Endothelial cell of umbilical vein (primary cell): ENCODE measurements around the gene CRTC1. TPM values are rescaled to one million over a fixed set of nuclear protein-coding genes. Genes with fewer than 3 reads are reported as not detected.

Source experiments
- BruUV-seq: library from RNA; stranded (reverse); fragments of 400-500 nt; replicated peaks from 2 replicates; lab custom pipeline; 2021; lab: Mats Ljungman, UMichigan
- CTCF ChIA-PET: fragments of 300-600, 350-600 bp; sonication (Branson Sonifier 250); formaldehyde crosslinking; loops from one replicate; lab custom pipeline; 2021; ENCODE audit warnings: antibody characterized with exemption, inconsistent platforms; lab: Charles Lee
- POLR2A ChIA-PET: fragments of 300-600, 350-600 bp; sonication (Branson Sonifier 250); formaldehyde crosslinking; loops from one replicate; lab custom pipeline; 2021; ENCODE audit warnings: antibody characterized with exemption, inconsistent platforms; lab: Charles Lee
- DNase-seq: peaks from one replicate; pipeline ENCODE4 v3.0.0-alpha.2; 2011; ENCODE audit warnings: low read depth, low spot score
- FAIRE-seq: peaks from 2 replicates; lab custom pipeline; 2011; peaks lifted over from hg19 to GRCh38; lab: Jason Lieb, UNC
- H2AFZ ChIP-seq: 2 replicates; pipeline ENCODE4 v1.6.0; 2012; ENCODE audit warnings: low read depth, low read length, control low read depth, inconsistent platforms
- H3K27ac ChIP-seq: 2 replicates; pipeline ENCODE4 v1.5.1; 2011; ENCODE audit warnings: low read depth, mild to moderate bottlenecking, control low read depth, low read length, moderate library complexity; ENCODE audit not compliant: insufficient read depth
- H3K27me3 ChIP-seq, 2 experiments: 2 replicates each; pipeline versions ENCODE4 v1.6.0 to v1.6.1; 2011; ENCODE audit warnings: low read length in 2 of 2, mixed read lengths in 1 of 2; ENCODE audit not compliant: control insufficient read depth in 2 of 2, insufficient read depth in 2 of 2
- H3K36me3 ChIP-seq, 2 experiments: 2 replicates in 1 of 2; 3 replicates in 1 of 2; pipeline ENCODE4 v1.5.1; 2011; ENCODE audit warnings: low read length in 2 of 2, mild to moderate bottlenecking in 1 of 2, moderate library complexity in 1 of 2; ENCODE audit not compliant: control insufficient read depth in 2 of 2, insufficient read depth in 2 of 2; ENCODE audit errors: extremely low read depth in 1 of 2
- H3K4me1 ChIP-seq: 3 replicates; pipeline ENCODE4 v1.5.1; 2011; ENCODE audit warnings: mild to moderate bottlenecking, low read length; ENCODE audit not compliant: control insufficient read depth, insufficient read depth; ENCODE audit errors: extremely low read depth
- H3K4me2 ChIP-seq: 2 replicates; pipeline ENCODE4 v1.6.1; 2011; ENCODE audit warnings: low read length, control low read depth, mixed read lengths; ENCODE audit not compliant: insufficient read depth
- H3K4me3 ChIP-seq, 3 experiments: fragments of 200-600 bp in 1 of 3; sonication (generic), shearing (Covaris generic) in 1 of 3; replicated peaks in 1 of 3; 2 replicates each; pipeline ENCODE4 v1.5.1; 2011 to 2016; ENCODE audit warnings: control low read depth in 3 of 3, low read length in 3 of 3, mild to moderate bottlenecking in 2 of 3, inconsistent platforms in 1 of 3, low read depth in 1 of 3, moderate library complexity in 1 of 3; ENCODE audit not compliant: insufficient read depth in 1 of 3
- H3K79me2 ChIP-seq: 2 replicates; pipeline ENCODE4 v1.6.0; 2012; ENCODE audit warnings: low read length, inconsistent platforms; ENCODE audit not compliant: control insufficient read depth, insufficient read depth
- H3K9ac ChIP-seq: replicated peaks from 2 replicates; pipeline ENCODE3; 2011; ENCODE audit warnings: low read length, control low read depth; ENCODE audit not compliant: insufficient read depth; ENCODE audit errors: extremely low read depth
- H3K9me1 ChIP-seq: replicated peaks from 3 replicates; pipeline ENCODE4 v1.6.0; 2011; ENCODE audit warnings: mild to moderate bottlenecking, low read length; ENCODE audit not compliant: control insufficient read depth, insufficient read depth; ENCODE audit errors: extremely low read depth
- H3K9me3 ChIP-seq: replicated peaks from 2 replicates; pipeline ENCODE4 v1.5.1; 2012; ENCODE audit warnings: low read length, inconsistent platforms; ENCODE audit not compliant: control insufficient read depth, insufficient read depth
- H4K20me1 ChIP-seq: replicated peaks from 2 replicates; pipeline ENCODE3; 2011; ENCODE audit warnings: mild to moderate bottlenecking, low read length; ENCODE audit not compliant: control insufficient read depth, insufficient read depth; ENCODE audit errors: extremely low read depth
- CTCF ChIP-seq, 2 donors: IDR thresholded peaks; 1 replicate in 1 of 2; 2 replicates in 1 of 2; pipeline ENCODE4 v1.5.1; 2011; ENCODE audit warnings: low read length in 2 of 2, mild to moderate bottlenecking in 2 of 2, moderate library complexity in 2 of 2, control low read depth in 1 of 2, inconsistent platforms in 1 of 2, low read depth in 1 of 2; ENCODE audit not compliant: insufficient read depth in 1 of 2; ENCODE audit errors: extremely low read depth in 1 of 2
- EZH2 ChIP-seq: IDR thresholded peaks from 2 replicates; pipeline ENCODE4 v1.6.1; 2012; ENCODE audit warnings: borderline replicate concordance, low read depth, mild to moderate bottlenecking, moderate library complexity, low read length, inconsistent platforms; ENCODE audit not compliant: severe bottlenecking
- FOS ChIP-seq: IDR thresholded peaks from 2 replicates; pipeline ENCODE4 v1.6.1; 2011; ENCODE audit warnings: mild to moderate bottlenecking, low read length, moderate library complexity, borderline replicate concordance; ENCODE audit not compliant: insufficient read depth
- GATA2 ChIP-seq: IDR thresholded peaks from 2 replicates; pipeline ENCODE4 v1.7.0; 2011; ENCODE audit warnings: low read depth, mild to moderate bottlenecking, moderate library complexity, mixed read lengths, low read length; ENCODE audit not compliant: insufficient read length, insufficient read depth
- JUN ChIP-seq: IDR thresholded peaks from 2 replicates; pipeline ENCODE4 v1.6.1; 2011; ENCODE audit warnings: borderline replicate concordance, low read depth; ENCODE audit not compliant: insufficient read length, insufficient read depth
- MAX ChIP-seq: IDR thresholded peaks from 2 replicates; pipeline ENCODE4 v1.6.1; 2011; ENCODE audit not compliant: insufficient read depth, insufficient read length
- MYC ChIP-seq: IDR thresholded peaks from one replicate; pipeline ENCODE4 v1.6.1; 2011; ENCODE audit warnings: mild to moderate bottlenecking, low read depth, low read length
- POLR2A ChIP-seq: IDR thresholded peaks from 2 replicates; pipeline ENCODE4 v1.6.1; 2012; ENCODE audit warnings: low read depth, mild to moderate bottlenecking, control low read depth, low read length
- POLR2AphosphoS5 ChIP-seq: IDR thresholded peaks from 2 replicates; pipeline ENCODE4 v1.6.1; 2012; ENCODE audit warnings: low read depth, mild to moderate bottlenecking, control low read depth, low read length, moderate library complexity; ENCODE audit not compliant: insufficient read depth
- dilution Hi-C: fragments of 300-500 bp; cut with MboI; formaldehyde crosslinking; loops from one replicate; pipeline ENCODE4 v1.15.0; 2019; ENCODE audit warnings: low sequenced_read_pairs; ENCODE audit not compliant: extremely low pct_ligation_motif_present
- intact Hi-C: fragments of 100-400 bp; cut with micrococcal nuclease; formaldehyde crosslinking; loops from one replicate; pipeline ENCODE4 v1.10.0; 2022
- polyA plus RNA-seq, 4 experiments: library from polyadenylated mRNA; depleted of rRNA in 3 of 4; stranded (reverse) in 3 of 4; unstranded in 1 of 4; fragments of >200 nt; gene quantifications; 2 replicates each; pipeline versions ENCODE4 v1.2.1 to v1.2.3, GENCODE V29; 2011 to 2012; ENCODE audit warnings: missing spikeins in 1 of 4
- total RNA-seq: library from RNA; stranded (reverse); gene quantifications from 2 replicates; pipeline ENCODE4 v1.2.3, GENCODE V29; 2021

The CRTC1 gene
- total and polyA plus RNA-seq, 2 donors (not counting 3 experiments of a cell fraction or from before 2014, with no cell fraction given), result 4.2 to 11.4 TPM

DNA sequence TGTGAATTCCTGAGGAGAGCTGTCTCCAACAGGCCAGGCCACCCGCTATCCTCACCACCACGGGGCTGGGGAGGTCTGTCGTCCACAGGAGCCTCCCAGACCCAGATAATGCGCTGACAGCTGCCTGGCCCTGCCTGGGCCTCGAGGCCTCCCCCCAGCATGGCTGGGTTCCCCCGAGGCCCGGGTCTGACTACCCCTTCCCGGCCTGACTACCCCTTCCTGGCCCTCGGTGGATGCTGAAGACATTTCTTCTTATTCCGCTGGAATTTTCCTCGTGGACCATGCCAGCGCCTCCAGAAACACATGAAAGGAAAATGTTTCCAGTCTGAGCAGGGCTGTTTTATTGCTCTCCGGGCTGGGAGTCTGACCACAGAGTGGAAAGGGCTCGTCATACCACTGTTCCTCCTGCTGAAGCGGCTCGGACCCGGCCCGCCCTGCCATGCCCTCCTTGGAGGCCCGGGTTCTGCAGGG lies 124.4 kb downstream of the CRTC1 start:
- no peaks in the 10 kb centered on the region for H3K9me3 ChIP-seq
- no peaks in the 10 kb centered on the region for H3K4me1 ChIP-seq
- BruUV-seq, result no TSS peak
- no peak overlapping the region for H3K4me3 ChIP-seq
- H2AFZ ChIP-seq, result no peak overlapping the region
- H3K79me2 ChIP-seq, result no peaks in the 10 kb centered on the region
- no peaks in the 10 kb centered on the region for H3K9me1 ChIP-seq
- no peak overlapping the region for H3K27ac ChIP-seq
- no peak for FAIRE-seq
- no peak overlapping the region for H3K4me2 ChIP-seq
- TF ChIP-seq JUN (no peak), MYC (no peak), MAX (no peak), POLR2AphosphoS5 (no peak), GATA2 (no peak), EZH2 (no peak), FOS (no peak), CTCF (IDR thresholded peaks at IDR 0.05; ENCODE audit: extremely low read depth in 1 of 2, insufficient read depth in 1 of 2, low read depth in 1 of 2, low read length in 2 of 2) (no peak), POLR2A (no peak)
- no peaks in the 10 kb centered on the region for H3K27me3 ChIP-seq
- dilution Hi-C loops (no loop called here), intact Hi-C loops (no loop called here)
- H3K9ac ChIP-seq, result no peak overlapping the region
- H4K20me1 ChIP-seq, result no peaks in the 10 kb centered on the region
- H3K36me3 ChIP-seq, result no peaks in the 10 kb centered on the region
- POLR2A ChIA-PET, result no interaction called here
- CTCF ChIA-PET, result no interaction called here
- no peak for DNase-seq
